GM18526 (cell line): ENCODE data around the gene SLC8A1.

ENCODE experiments used
- POLR2A ChIP-seq: IDR thresholded peaks from 3 replicates; pipeline ENCODE4 v1.6.1; 2011; ENCODE audit not compliant: insufficient read length; ENCODE audit errors: extremely low read depth

Gene SLC8A1

DNA sequence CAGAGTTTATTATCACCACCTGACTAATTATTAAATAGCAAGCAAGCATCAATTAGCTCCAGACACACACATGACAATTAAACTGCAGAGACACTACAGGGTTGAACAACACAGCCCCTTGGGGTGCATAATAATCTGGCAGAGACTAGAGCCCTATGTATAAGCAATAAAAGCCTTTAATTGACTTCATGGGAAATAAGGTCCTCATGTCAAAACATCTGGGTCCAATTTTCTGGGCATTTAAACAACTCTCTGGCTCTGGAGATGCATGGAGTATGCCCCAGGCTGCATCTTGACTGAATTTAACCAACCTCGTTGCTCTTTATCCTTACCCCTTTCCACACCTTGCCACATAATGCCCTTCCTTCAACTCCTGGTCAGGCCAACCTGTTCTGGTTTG, 402.1 kb downstream of the SLC8A1 start:
- TF ChIP-seq POLR2A, result no peak

DNA sequence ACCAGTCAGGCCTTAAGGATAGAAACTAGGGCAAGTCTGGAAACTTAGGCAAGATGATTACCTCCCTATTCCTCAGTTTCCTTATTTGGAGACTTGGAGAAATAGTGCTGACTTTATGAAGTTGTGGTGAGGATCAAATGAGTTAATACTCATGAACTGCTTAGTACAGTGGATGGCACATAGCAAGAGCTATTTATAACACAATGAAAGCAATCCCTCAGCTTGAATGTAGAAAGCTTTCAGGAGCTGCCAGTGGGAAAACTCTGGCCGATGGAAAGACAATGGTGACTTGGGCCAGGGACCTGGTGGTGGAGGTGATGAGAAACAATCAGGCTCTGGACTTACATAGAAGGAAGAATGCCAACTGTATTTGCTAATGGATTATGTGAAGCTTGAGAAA, 403.4 kb downstream of the SLC8A1 start:
- no peak for TF ChIP-seq POLR2A

DNA sequence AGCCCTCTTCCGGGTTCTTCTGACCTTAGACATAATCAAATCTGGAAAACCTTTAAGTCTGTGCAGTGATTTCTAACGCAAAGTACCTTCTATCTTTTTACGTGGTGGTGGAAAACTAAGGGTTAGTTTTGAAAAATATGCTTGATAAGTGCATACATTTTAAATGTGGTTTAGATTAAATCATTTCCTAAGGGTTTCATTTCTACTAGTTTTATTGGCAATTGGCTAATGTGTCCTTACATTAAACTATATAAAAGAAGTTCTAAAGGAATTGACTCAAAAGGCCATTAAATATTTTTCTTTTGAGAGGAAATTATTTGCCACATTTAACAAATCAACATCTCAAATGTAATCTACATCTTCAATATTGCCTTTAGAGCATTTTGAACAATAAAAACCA, 404.5 kb downstream of the SLC8A1 start:
- no peak for TF ChIP-seq POLR2A
